ENCODE data around the gene CRYZL1. TPM values are rescaled to one million over a fixed set of nuclear protein-coding genes. Genes with fewer than 3 reads are reported as not detected.
A peak's percentile ranks its signal among the peaks of the same experiment; 100 is the strongest.

CRYZL1 gene
- total and polyA plus RNA-seq, 2 of the 8 experiments (the other 6 are each of a cell fraction or from before 2014, with no cell fraction given) = 15.6 to 15.8 TPM

GRCh38 chr21:33559813-33560212 lies 81.7 kb downstream of the CRYZL1 start:
- Histone ChIP-seq H4K5ac (ENCODE audit: insufficient read length, low read depth, low read length) (no peak overlapping the region), H3K18ac (ENCODE audit: extremely low read depth, low read length) (no peak overlapping the region), H3K27ac (ENCODE audit: low read depth, low read length) (no peak overlapping the region), H2BK20ac (ENCODE audit: low read length) (no peak overlapping the region), H3K4me3 (ENCODE audit: extremely low read depth in 1 of 4, insufficient read depth in 2 of 4, low read depth in 3 of 4, low read length in 4 of 4) (no peak overlapping the region), H3K23ac (ENCODE audit: insufficient read length) (no peak overlapping the region), H3K79me1 (ENCODE audit: low read depth, low read length) (no peaks in the 10 kb centered on the region), H3K27me3 (replicated peaks in 1 of 4; ENCODE audit: control insufficient read depth in 3 of 4, extremely low read depth in 1 of 4, insufficient read depth in 3 of 4, low read length in 3 of 4) (no peaks in the 10 kb centered on the region), H3K56ac (replicated peaks; ENCODE audit: insufficient read length, low read depth, low read length) (no peak overlapping the region), H2BK15ac (ENCODE audit: low read length) (no peak overlapping the region), H2BK120ac (replicated peaks; ENCODE audit: low read depth, low read length) (no peak overlapping the region), H2AFZ (ENCODE audit: low read length) (no peak overlapping the region), H2AK5ac (ENCODE audit: low read depth, low read length) (no peak overlapping the region), H2BK12ac (ENCODE audit: low read depth, low read length) (no peak overlapping the region), H4K91ac (replicated peaks; ENCODE audit: insufficient read length, low read length) (no peak overlapping the region), H3K9me3 (ENCODE audit: insufficient read depth in 2 of 2, low read depth in 1 of 2, low read length in 1 of 2) (no peaks in the 10 kb centered on the region), H4K20me1 (replicated peaks in 1 of 2; ENCODE audit: control insufficient read depth in 1 of 2, insufficient read depth in 2 of 2, low read length in 2 of 2) (peaks cover 13 to 14% of the 10 kb centered on the region in 2 experiments), H3K79me2 (ENCODE audit: control insufficient read depth in 1 of 2, insufficient read depth in 2 of 2, low read length in 2 of 2) (peaks cover 7 to 63% of the 10 kb centered on the region in 2 experiments), H3K4me2 (ENCODE audit: insufficient read depth in 1 of 2, low read depth in 2 of 2, low read length in 2 of 2) (no peak overlapping the region), H3K23me2 (ENCODE audit: low read depth, low read length) (no peaks in the 10 kb centered on the region), H3K4me1 (replicated peaks in 1 of 4; ENCODE audit: control insufficient read depth in 3 of 4, insufficient read depth in 4 of 4, low read length in 3 of 4) (no peaks in the 10 kb centered on the region), H3K36me3 (ENCODE audit: control insufficient read depth in 2 of 4, insufficient read depth in 4 of 4, low read length in 3 of 4) (peaks cover 20 to 84% (median 58%) of the 10 kb centered on the region in 4 experiments), H2BK5ac (ENCODE audit: low read depth, low read length) (no peak overlapping the region), H4K8ac (ENCODE audit: extremely low read depth, insufficient read depth, low read length) (peak overlapping the region; percentile 35; the same call in 1 of the 2 replicates), H3K4ac (replicated peaks; ENCODE audit: insufficient read length, low read depth, low read length) (no peak overlapping the region), H3K9ac (replicated peaks in 1 of 4; ENCODE audit: extremely low read depth in 1 of 4, low read depth in 3 of 4, low read length in 3 of 4) (no peak overlapping the region), H3K14ac (ENCODE audit: insufficient read length) (no peak overlapping the region)
- ChIA-PET CTCF (ENCODE audit: partially characterized antibody) (interaction anchor here (0.6 kb wide), 1 partner anchor 11 kb away, joined by 3 read pairs; no protein-coding TSS in a partner anchor), POLR2A (ENCODE audit: partially characterized antibody) (interaction anchor here (7.4 kb wide), 1 partner anchor 17 kb away, joined by 64 read pairs; the partner anchor contains the start of genes GART and SON)
- DNase-seq (ENCODE audit: low read depth in 1 of 2, low spot score in 2 of 2) (no peak), FAIRE-seq (no peak)
- 92% methylated on average over 10 of the region's 10 CpGs; no CpG with 5 or more reads in 1 of the 2 experiments for WGBS, 2 experiments (ENCODE audit: extremely low coverage in 1 of 2, insufficient coverage in 1 of 2, insufficient read length in 1 of 2, insufficient replicate concordance in 2 of 2, low coverage in 1 of 2, low lambda C conversion rate in 2 of 2, missing lambda C conversion rate in 1 of 2)
- no peak for TF ChIP-seq YY1 (IDR thresholded peaks at IDR 0.05; ENCODE audit: low read depth, low read length)
- TF ChIP-seq ATF2 (IDR thresholded peaks at IDR 0.05; ENCODE audit: low read length) = no peak
- TF ChIP-seq CTCF (IDR thresholded peaks at IDR 0.05; ENCODE audit: control extremely low read depth in 1 of 3, insufficient read depth in 1 of 3, low read depth in 1 of 3, low read length in 3 of 3) = no peak
- no peak for TF ChIP-seq TBP (IDR thresholded peaks at IDR 0.05; ENCODE audit: low read depth, low read length)
- TF ChIP-seq SIN3A (conservative IDR thresholded peaks at IDR 0.05 in 1 of 2, IDR thresholded peaks at IDR 0.05 in 1 of 2; ENCODE audit: low read depth in 1 of 2, low read length in 2 of 2) = no peak
- no peak for TF ChIP-seq GABPA (IDR thresholded peaks at IDR 0.05; ENCODE audit: borderline replicate concordance, insufficient read depth, low read length)
- no peak for TF ChIP-seq SP4 (IDR thresholded peaks at IDR 0.05; ENCODE audit: low read length)
- no peak for TF ChIP-seq EZH2 (IDR thresholded peaks at IDR 0.05; ENCODE audit: low read depth, low read length, severe bottlenecking)

Measured in H1 (cell line).